Endodermal cell (in vitro differentiated cells): ENCODE measurements around the gene TTC34. TPM values are rescaled to one million over a fixed set of nuclear protein-coding genes. Genes with fewer than 3 reads are reported as not detected.

Source experiments
- DNase-seq: peaks from one replicate; pipeline ENCODE4 v3.0.0-alpha.2; 2017
- H3K27ac ChIP-seq: 2 replicates; pipeline ENCODE4 v1.5.1; 2013; ENCODE audit warnings: mild to moderate bottlenecking, low read depth, low read length, moderate library complexity
- H3K27me3 ChIP-seq: 2 replicates; pipeline ENCODE4 v1.6.1; 2013; ENCODE audit warnings: mild to moderate bottlenecking, low read length, moderate library complexity; ENCODE audit not compliant: insufficient read depth, control insufficient read depth, poor library complexity, severe bottlenecking
- H3K36me3 ChIP-seq: 2 replicates; pipeline ENCODE4 v1.7.0; 2013; ENCODE audit warnings: mild to moderate bottlenecking, low read length, moderate library complexity; ENCODE audit not compliant: control insufficient read depth, insufficient read depth
- H3K4me1 ChIP-seq: one replicate; pipeline ENCODE4 v1.7.0; 2013; ENCODE audit warnings: low read length; ENCODE audit not compliant: control insufficient read depth, insufficient read depth
- H3K4me3 ChIP-seq: 2 replicates; pipeline ENCODE4 v1.5.1; 2013; ENCODE audit warnings: mild to moderate bottlenecking, low read length, moderate library complexity
- H3K9ac ChIP-seq: 2 replicates; pipeline ENCODE4 v1.6.1; 2013; ENCODE audit warnings: mild to moderate bottlenecking, low read length, moderate library complexity; ENCODE audit not compliant: poor library complexity, severe bottlenecking; ENCODE audit errors: extremely low read depth
- H3K9me3 ChIP-seq: 2 replicates; pipeline ENCODE4 v1.6.1; 2013; ENCODE audit warnings: mild to moderate bottlenecking, low read length, moderate library complexity; ENCODE audit not compliant: control insufficient read depth
- H3K27ac Mint-ChIP-seq: 2 replicates; pipeline ENCODE4 v1.8.0; 2020; ENCODE audit warnings: mixed read lengths
- H3K27me3 Mint-ChIP-seq: 2 replicates; pipeline ENCODE4 v1.8.0; 2021; ENCODE audit warnings: mild to moderate bottlenecking, mixed read lengths; ENCODE audit not compliant: insufficient read depth
- H3K36me3 Mint-ChIP-seq: 2 replicates; pipeline ENCODE4 v1.8.0; 2020; ENCODE audit warnings: low read depth, mixed read lengths
- H3K4me1 Mint-ChIP-seq: 2 replicates; pipeline ENCODE4 v1.8.0; 2020; ENCODE audit warnings: mixed read lengths
- H3K4me3 Mint-ChIP-seq: 2 replicates; pipeline ENCODE4 v1.8.0; 2020; ENCODE audit warnings: mild to moderate bottlenecking, moderate library complexity, mixed read lengths
- H3K9me3 Mint-ChIP-seq: 2 replicates; pipeline ENCODE4 v1.8.0; 2020; ENCODE audit warnings: mild to moderate bottlenecking, mixed read lengths
- WGBS, 2 experiments: methylation state at CpG; one replicate each; pipeline versions ENCODE4 v1.1.5 to v1.1.7; 2013; ENCODE audit warnings: missing lambda C conversion rate in 2 of 2, mixed read lengths in 1 of 2; ENCODE audit not compliant: insufficient coverage in 1 of 2, insufficient read length in 1 of 2; 5-methylcytosine and 5-hydroxymethylcytosine counted together
- total RNA-seq, 2 donors: library from RNA; stranded (reverse); fragmentation: NEBNext Ultra II Directional in 1 of 2; extraction: Animal tissue kit (Norgen Biotek cat#: 25700) in 1 of 2; gene quantifications; 2 replicates in 1 of 2; 3 replicates in 1 of 2; pipeline ENCODE4 v1.2.1, GENCODE V29; 2021
- TF ChIP-seq, protein P1 (sequence below): fragments of 200-600 bp; sonication (generic); conservative IDR thresholded peaks from 2 replicates; pipeline ENCODE4 v1.5.0; 2021; ENCODE audit warnings: antibody characterized with exemption, mild to moderate bottlenecking

Gene TTC34
- total RNA-seq, 2 donors from 2014 or later, result 2.4 to 3.1 TPM

DNA sequence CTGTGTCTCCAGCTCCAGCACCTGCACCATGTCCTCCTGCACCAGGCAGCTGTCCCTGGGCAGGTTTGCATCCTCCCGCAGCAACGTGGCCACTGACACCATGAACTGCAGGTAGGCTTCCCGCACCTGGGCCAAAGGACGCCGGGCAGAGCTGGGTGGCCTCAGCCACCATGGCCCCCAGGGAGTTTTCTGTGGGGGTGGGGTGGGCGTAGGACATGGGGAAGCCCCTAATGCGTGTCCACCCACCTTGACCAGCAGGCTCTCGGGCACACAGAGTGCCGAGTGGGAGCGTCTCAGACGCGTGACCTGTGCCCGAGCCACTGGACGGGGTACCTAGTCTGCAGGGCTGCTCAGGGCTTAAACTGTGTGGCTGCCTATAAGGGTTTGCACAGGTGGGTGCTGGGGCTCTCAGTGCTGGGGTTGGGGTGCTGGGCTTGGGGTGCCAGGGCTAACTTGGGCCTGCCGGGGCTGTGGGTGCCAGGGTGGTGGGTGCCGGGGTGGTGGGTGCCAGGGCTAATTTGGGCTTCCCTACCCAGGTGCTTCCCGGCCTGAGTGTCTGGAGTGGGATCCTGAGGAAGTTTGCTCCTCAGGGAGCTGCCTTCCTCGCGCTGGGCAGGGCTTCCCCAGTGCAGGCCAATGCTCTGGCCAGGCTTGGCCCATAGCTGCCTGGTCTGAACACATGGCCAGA, 197.2 kb downstream of the TTC34 start:
- no peaks in the 10 kb centered on the region for H3K27me3 ChIP-seq
- Mint-ChIP-seq H3K36me3 (no peaks in the 10 kb centered on the region), H3K4me3 (no peak overlapping the region), H3K27me3 (peaks cover 2% of the 10 kb centered on the region), H3K27ac (no peak overlapping the region), H3K9me3 (no peaks in the 10 kb centered on the region), H3K4me1 (no peaks in the 10 kb centered on the region)
- no peak overlapping the region for H3K27ac ChIP-seq
- peak; percentile 40 for DNase-seq
- WGBS, 2 experiments, result 89 to 92% methylated on average over 14 to 19 of the region's 19 CpGs
- no peaks in the 10 kb centered on the region for H3K36me3 ChIP-seq
- no peak overlapping the region for H3K4me3 ChIP-seq
- no peaks in the 10 kb centered on the region for H3K9me3 ChIP-seq
- TF ChIP-seq, protein P1, sequence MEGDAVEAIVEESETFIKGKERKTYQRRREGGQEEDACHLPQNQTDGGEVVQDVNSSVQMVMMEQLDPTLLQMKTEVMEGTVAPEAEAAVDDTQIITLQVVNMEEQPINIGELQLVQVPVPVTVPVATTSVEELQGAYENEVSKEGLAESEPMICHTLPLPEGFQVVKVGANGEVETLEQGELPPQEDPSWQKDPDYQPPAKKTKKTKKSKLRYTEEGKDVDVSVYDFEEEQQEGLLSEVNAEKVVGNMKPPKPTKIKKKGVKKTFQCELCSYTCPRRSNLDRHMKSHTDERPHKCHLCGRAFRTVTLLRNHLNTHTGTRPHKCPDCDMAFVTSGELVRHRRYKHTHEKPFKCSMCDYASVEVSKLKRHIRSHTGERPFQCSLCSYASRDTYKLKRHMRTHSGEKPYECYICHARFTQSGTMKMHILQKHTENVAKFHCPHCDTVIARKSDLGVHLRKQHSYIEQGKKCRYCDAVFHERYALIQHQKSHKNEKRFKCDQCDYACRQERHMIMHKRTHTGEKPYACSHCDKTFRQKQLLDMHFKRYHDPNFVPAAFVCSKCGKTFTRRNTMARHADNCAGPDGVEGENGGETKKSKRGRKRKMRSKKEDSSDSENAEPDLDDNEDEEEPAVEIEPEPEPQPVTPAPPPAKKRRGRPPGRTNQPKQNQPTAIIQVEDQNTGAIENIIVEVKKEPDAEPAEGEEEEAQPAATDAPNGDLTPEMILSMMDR, result no peak
- no peaks in the 10 kb centered on the region for H3K4me1 ChIP-seq
- no peak overlapping the region for H3K9ac ChIP-seq

DNA sequence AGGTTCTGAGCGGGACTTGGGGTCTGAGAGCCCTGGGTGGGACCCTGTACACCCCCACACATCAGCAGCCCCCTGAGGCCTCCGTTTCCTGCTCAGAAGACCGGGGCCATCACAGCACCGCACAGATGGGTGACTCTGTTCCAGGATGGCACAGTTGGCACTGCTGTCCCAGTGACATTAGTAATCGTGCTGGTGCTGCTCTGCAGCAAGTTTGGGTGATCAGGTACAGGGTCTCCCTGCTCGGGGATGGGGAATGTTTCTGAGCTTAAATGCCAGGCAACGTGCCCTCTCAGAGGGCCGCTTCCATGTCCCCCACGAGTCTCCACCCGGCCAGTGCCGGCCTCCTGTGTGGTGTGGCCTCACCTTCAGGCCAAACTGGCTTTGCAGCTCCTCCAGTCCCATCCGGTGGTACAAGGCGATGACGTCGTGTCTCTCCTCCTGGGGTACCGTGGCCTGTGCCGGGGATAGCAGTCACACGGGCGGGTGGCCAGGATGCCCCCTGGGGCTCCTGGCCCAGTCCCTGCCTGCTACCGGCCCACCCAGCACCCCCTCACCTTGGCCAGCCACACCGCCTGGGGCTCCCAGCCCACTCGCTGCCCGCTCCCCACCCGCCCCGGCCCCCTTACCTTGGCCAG, 197.9 kb downstream of the TTC34 start:
- no peaks in the 10 kb centered on the region for H3K36me3 Mint-ChIP-seq
- H3K27ac ChIP-seq, result no peak overlapping the region
- H3K9ac ChIP-seq, result no peak overlapping the region
- H3K4me1 ChIP-seq, result no peaks in the 10 kb centered on the region
- TF ChIP-seq, protein P1, result no peak
- H3K4me1 Mint-ChIP-seq, result no peaks in the 10 kb centered on the region
- peaks cover 2% of the 10 kb centered on the region for H3K27me3 Mint-ChIP-seq
- DNase-seq, result peak; percentile 26
- no peaks in the 10 kb centered on the region for H3K27me3 ChIP-seq
- 90 to 97% methylated on average over 15 to 25 of the region's 25 CpGs for WGBS, 2 experiments
- H3K4me3 Mint-ChIP-seq, result no peak overlapping the region
- no peak overlapping the region for H3K27ac Mint-ChIP-seq
- H3K4me3 ChIP-seq, result no peak overlapping the region
- H3K9me3 ChIP-seq, result no peaks in the 10 kb centered on the region
- peaks cover 2% of the 10 kb centered on the region for H3K9me3 Mint-ChIP-seq
- H3K36me3 ChIP-seq, result no peaks in the 10 kb centered on the region

DNA sequence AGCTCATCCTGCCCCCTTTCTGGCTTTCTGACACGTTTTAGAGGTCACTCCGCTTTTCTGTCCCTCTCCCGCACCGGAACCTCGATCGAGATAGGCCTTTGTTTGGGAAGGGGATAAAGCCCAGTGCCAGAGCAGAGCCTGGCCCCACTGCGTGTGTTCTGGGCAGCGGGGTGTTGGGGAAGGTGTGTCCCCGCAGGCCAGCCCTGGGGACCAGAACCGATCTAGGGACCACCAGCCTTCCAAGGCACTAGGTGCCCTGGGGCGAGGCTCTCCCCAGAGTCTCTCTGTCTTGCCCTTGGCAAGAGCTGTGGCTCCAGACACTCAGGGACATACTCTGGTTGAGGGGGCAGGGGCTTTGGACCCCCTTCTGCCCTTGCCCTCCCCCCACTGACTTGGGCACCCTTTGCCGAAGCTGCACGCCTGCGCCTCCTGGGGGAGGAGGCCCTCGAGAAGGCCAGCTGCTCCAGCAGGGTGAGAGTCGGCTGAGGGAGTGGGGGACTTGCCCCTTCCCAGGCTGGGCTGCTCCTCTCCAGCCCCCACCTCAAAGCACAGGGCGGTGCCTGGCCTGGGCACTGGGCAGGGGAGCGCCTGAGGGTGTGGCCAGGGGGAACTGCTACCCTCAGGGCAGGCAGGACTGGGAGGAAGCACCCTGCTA, 198.5 kb downstream of the TTC34 start:
- no peaks in the 10 kb centered on the region for H3K4me1 Mint-ChIP-seq
- no peaks in the 10 kb centered on the region for H3K9me3 ChIP-seq
- H3K9me3 Mint-ChIP-seq, result peaks cover 7% of the 10 kb centered on the region
- no peak overlapping the region for H3K27ac Mint-ChIP-seq
- no peaks in the 10 kb centered on the region for H3K27me3 ChIP-seq
- 85 to 89% methylated on average over 3 to 18 of the region's 18 CpGs for WGBS, 2 experiments
- TF ChIP-seq, protein P1, result no peak
- H3K36me3 Mint-ChIP-seq, result no peaks in the 10 kb centered on the region
- peaks cover 2% of the 10 kb centered on the region for H3K27me3 Mint-ChIP-seq
- DNase-seq, result peak; percentile 37
- no peak overlapping the region for H3K9ac ChIP-seq
- no peak overlapping the region for H3K27ac ChIP-seq
- no peak overlapping the region for H3K4me3 Mint-ChIP-seq
- H3K4me3 ChIP-seq, result no peak overlapping the region
- no peaks in the 10 kb centered on the region for H3K36me3 ChIP-seq
- H3K4me1 ChIP-seq, result no peaks in the 10 kb centered on the region
